Measurements from ENCODE around the gene PTPN21.

- TF ChIP-seq CTCF (IDR thresholded peaks at IDR 0.05) = no peak
- no peak for TF ChIP-seq RFX5 (IDR thresholded peaks at IDR 0.05)
- TF ChIP-seq USF2 (IDR thresholded peaks at IDR 0.05) = no peak
- TF ChIP-seq POLR2A (IDR thresholded peaks at IDR 0.05; ENCODE audit: low read length) = no peak
- no peak for TF ChIP-seq NR3C1 (IDR thresholded peaks at IDR 0.05)
These were observed 58.4 kb downstream of the PTPN21 start for GRCh38 chr14:88496414-88496813.
